Measurements from ENCODE around the gene ALK.

The ALK gene

GRCh38 chr2:29325544-29325943 lies 595.8 kb downstream of the ALK start:
- DNase-seq (ENCODE audit: low read depth in 2 of 2) = no peak

GRCh38 chr2:29323961-29324360 lies 597.4 kb downstream of the ALK start:
- no peak for DNase-seq (ENCODE audit: low read depth in 2 of 2)

DNA sequence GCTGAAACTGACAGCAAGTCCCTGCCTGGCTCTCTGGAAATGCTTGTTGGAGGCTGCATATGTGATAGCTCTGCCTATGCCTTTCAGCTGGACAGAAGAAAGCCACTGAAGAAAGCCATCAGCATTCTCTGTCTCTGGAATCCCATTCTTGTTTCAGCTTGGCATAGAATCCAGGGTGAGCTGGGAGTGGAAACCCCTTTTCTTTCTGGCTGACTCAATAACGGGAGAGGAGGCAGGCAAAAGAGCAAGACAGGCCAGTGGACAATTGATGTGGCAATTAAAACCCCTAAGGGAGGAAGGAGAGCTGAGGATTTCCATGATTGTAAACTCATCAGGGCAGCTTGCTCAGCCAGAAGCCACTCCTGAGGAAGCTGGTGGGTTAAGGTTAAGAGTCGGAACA lies 598.1 kb downstream of the ALK start:
- DNase-seq (ENCODE audit: low read depth in 2 of 2) = no peak

DNA sequence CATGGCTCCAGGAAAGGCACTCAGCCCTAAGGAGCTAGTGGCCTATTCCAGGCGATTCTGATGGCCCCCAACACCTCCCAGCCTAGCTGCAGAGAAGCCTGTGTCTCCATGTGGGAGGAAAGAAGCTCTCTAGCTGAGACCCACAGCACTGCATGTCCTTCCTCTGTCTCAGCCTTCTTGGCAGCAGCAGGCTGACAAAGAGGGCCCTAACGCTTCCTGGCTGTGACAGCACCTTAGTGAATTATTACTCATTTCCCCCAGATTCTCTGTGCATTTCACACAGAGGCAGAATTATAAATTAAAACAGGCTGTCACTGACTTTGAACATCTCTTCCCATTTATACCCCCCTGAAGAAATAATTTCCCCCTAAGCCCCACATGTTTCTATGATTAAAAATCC lies 599.4 kb downstream of the ALK start:
- DNase-seq (ENCODE audit: low read depth in 2 of 2) = no peak

DNA sequence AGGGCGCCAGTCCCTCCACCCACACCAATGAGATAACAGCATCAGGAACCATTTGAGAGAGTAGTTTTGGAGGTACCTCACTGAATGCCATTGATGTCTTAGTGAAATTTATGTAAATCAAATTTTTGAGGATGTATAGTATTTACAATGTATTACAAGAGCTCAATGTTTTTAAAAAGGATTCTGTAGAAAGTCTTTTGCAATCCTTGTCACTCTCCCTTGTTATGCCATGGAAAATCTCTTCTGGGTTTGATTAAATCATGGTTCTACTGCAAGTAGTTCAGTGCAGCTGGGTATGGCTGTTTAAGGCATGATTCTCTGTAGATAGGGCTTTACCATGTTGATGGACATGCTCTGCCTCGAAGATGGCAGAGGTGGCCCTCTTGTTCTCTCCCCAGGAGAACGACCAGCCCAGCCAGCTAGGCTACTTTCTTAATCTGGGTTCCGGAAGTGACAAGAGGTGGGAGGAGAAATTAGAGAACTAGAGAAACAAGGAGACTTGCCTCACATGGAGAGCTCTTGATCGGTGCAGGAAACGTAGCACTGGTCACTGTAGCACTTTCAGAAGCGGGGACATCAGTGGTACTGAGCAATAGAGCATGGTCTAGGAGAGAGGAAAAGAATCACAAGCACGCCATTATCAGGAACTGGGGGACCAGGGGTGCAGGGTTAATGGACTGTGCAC lies 603.4 kb downstream of the ALK start:
- DNase-seq (ENCODE audit: low read depth in 2 of 2) = no peak

DNA sequence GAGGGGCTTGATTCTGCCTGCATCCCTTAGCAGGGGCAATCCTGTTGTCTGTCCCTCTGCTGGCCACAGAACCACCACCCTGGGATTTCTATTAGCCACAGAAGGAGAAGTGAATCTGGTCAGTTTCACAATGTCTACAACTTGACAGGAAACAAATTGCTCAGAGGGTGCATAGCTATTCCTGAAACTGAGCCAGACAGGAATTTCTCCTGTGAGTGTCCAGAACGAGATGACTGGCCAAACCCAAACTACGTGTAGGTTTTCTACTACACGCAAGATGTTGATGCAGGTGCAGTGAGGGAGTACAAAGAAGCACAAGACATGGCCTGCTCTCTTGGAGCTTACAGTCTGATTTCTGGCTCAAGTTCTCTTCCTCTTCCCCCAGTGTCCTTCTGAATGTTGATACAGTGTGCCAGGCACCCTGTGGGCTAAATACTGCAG lies 604.3 kb downstream of the ALK start:
- no peak for DNase-seq (ENCODE audit: low read depth in 2 of 2)

GRCh38 chr2:29314816-29315571 lies 606.4 kb downstream of the ALK start:
- DNase-seq (ENCODE audit: low read depth in 2 of 2) = peak in 1 of 2 donors; percentile 30

- no peak for DNase-seq (ENCODE audit: low read depth in 2 of 2)
Measured at GRCh38 chr2:29311458-29311857, 609.9 kb downstream of the ALK start.

DNA sequence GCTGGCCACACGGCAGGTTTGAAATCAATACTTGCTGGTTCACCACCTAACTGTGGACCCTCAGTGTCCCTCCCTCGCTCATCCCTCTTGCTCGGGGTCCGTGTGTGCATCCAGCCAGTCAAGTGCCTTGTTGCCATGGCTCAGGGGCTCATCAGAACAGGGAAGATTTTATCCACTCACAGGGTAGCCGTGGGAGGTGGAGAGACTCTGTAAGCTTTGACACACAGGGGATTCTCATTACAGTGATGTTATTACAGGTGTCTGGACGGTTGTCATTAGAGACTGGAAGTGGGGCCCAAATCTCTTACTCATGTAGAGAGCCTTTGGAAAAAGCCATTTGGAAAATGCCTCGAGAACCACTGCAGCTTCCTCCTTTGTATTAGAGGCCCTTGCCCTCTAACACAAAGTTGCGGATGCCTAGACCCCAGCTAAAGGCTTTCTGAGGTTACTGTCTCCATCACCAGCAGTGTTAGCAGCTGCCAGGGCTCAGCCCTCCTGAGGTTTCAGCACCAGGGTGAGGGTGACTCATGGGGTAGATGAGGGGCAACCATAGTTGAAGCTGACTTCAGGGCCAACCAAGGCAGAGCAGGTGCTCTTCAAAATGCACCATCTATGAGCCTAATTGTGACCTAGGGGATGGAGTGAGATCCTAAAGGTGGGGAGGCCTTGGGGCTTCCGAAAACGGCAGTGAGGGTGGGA lies 610.6 kb downstream of the ALK start:
- no peak for DNase-seq (ENCODE audit: low read depth in 2 of 2)

- no peak for DNase-seq (ENCODE audit: low read depth in 2 of 2)
Measured at GRCh38 chr2:29309090-29310029, 612.0 kb downstream of the ALK start.

GRCh38 chr2:29308366-29308765 lies 613.0 kb downstream of the ALK start:
- DNase-seq (ENCODE audit: low read depth in 2 of 2) = no peak

DNA sequence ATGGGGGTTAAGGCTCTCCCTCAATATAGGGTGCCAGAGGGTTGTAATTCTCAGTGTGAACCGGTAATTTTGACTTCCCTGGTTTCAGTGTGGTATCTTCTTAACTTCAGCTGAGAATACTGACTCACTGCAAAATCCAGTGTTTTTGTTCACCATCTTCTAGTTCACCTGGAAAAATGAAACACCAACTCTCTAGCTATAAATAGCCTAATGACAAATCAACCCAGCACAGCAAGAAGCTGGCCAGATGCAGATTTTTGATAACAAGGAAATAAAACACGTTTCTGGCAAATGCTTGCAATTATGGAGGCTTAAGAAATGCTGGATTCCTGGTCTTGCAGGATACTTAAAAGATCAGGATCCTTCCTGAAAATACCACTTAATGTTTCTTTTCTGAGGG lies 613.9 kb downstream of the ALK start:
- no peak for DNase-seq (ENCODE audit: low read depth in 2 of 2)

- DNase-seq (ENCODE audit: low read depth in 2 of 2) = no peak
Measured at GRCh38 chr2:29305762-29306161, 615.6 kb downstream of the ALK start.

GRCh38 chr2:29304399-29305060 lies 616.9 kb downstream of the ALK start:
- no peak for DNase-seq (ENCODE audit: low read depth in 2 of 2)

DNA sequence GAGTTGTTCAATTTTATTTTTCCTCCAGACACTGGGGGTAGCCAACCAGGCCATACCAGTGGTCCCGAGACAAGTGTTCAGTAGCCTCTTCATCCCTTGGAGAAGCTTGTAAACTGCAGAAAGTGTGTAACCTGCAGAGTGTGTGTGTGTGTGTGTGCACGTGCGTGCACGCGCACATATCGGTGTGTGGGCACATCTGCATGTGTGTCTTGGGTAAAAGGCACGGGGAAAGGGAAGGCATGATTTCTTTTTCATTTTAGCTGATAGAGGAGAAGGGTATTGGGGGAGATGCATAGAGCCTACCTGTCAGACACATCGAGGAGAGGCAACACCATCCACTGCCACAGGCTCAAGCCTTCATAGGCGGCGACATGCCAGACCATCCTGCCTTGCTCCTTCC lies 624.8 kb downstream of the ALK start:
- no peak for DNase-seq (ENCODE audit: low read depth in 2 of 2)

- DNase-seq (ENCODE audit: low read depth in 2 of 2) = no peak
Measured at GRCh38 chr2:29295845-29296244, 625.5 kb downstream of the ALK start.

DNA sequence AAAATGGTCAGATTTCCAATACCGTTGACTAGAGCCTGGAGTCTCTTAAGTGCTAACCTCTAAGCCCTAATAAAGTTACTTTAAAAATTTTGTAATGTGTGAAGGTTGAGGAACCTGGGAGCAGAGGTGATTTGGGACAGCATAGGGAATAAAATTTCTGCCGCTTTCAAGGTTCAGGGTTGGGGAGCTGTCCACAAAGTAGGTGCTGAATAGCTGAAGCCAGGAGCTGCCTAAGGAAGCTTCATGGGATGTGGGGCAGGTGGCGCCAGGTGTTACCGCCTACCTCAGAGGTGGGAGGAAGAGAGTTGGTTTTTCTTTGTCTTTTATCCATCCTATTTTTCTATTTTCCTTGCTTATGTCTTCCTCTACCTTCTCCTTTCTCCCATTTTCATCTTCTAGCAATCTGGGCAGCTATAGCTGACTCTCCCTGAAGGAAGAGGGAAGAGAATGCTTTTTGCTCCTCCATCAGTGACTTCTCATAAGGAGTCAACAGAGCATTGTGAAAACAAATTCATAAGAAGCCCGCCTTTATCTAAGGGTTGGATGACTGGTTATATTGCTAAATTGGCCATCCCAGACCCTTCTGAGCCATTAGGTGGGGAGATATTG lies 627.5 kb downstream of the ALK start:
- DNase-seq (ENCODE audit: low read depth in 2 of 2) = no peak

- no peak for DNase-seq (ENCODE audit: low read depth in 2 of 2)
Measured at GRCh38 chr2:29290293-29291047, 630.9 kb downstream of the ALK start.

DNA sequence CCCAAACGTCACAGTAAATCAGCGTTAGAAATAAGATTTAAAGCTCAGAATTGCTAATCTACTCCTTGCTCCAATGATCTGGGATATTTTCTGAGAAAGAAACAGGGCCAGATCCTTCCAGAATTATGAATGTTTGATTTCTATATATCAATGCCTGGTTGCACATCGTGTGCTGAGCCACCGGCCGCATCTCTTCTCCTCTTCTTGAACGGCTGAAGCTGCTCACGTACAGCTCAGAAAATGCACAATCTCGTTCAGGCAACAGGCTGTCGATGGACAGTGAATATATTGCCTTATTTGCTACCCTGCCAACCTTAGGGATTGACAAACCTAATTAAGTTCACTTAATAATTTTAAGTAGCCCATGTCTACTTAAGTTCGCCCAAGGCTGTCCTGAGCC lies 636.7 kb downstream of the ALK start:
- DNase-seq (ENCODE audit: low read depth in 2 of 2) = no peak

DNA sequence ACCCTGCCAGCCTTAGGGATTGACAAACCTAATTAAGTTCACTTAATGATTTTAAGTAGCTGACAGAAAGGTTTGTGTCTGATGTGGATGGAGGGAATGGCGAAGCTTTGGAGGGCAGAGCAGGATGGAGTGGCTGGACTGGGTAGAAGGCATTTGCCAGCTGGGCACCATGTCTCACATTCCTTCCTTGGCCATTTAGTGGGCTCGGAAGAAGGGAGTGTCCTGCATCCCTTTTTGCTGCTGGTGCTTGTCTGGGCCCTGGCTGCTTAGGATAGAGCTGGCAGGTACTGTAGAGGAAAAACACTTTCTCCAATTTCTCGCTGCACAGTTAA lies 639.5 kb downstream of the ALK start:
- DNase-seq (ENCODE audit: low read depth in 2 of 2) = no peak
